ENCODE data around the gene PSMD3.

PSMD3 gene

DNA sequence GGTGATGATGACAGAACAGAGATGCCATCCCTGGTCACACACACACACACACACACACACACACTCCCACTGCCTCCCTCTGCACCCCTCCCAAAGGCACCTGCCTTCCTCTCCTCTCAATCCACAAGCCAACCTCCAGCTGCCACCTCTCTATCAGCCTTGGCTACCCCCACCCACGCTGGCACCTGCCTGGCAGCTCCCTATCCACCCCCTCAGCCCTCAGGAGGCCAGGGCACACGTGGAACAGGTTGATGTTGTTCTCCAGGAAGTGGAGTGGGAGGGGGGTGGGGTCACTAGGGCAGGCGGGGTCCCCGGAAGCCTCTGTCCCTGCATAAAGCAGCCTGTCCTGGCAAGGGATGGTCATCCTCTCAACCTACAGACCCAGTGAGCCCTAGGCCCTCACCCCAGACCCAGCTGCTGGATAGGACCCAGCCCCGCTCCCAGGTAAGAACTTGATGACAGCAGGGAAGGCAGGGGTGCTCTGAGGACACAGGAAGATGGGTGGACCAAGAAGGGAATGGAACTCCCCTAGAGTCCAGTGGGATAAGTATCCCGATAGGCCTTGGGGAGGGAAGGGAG is 17.9 kb upstream of the PSMD3 start, which contains the start of gene GSDMA:
Gene GSDMA, plus strand, starts transcription at position 363 of the 579 bp plus-strand sequence. CDS start 2,684 bp downstream, outside the sequence.
- no peak for DNase-seq

DNA sequence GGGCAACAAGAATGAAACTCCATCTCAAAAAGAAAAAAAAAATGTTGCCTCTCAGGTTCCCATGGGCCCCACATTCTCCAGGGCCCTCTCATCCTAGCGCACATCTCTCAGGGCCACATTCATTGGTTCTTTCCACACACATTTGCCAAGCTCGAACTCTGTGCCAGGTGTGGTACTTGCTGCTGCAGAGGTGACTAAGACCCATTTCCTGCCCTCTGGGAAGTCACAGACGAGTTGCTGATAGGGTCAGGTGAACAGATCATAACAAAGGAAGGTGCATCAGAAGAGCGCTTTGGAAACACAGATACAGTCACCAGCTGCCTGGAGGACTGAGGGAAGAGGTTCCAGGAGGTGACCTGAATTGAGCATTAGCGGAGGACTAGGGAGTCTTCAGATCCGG is 16.8 kb upstream of the PSMD3 start:
- DNase-seq = no peak

DNA sequence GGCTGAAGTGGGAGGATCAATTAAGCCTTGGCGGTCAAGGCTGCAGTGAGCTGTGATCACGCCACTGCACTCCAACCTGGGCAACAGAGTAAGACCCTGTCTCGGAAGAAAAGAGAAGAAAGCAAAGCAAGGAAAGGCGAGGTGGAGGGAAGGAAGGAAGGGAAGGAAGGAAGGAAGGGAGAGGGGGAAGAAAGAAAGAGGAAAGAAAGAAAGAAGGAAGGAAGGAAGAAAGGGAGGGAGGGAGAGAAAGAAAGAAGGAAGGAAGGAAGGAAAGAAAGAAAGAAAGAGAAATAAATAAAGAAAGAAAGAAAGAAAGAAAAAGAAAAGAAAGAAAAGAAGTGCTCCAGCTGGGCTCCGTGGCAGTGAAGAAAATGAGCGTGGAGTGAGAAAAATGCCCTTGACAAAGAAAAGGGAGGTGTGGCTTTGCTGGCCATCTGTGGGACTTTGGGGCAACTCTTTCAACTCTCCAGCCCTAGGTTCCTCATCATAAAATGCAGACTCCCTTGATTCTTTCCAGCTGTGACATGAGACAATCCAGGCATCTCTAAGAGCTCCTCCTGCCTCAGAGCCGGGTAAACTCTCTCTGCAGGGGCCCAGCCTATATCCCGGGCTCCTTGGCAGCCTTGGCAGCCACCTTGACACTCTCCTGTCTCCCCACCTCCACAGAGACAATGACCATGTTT is 15.4 kb upstream of the PSMD3 start:
- no peak for DNase-seq

DNA sequence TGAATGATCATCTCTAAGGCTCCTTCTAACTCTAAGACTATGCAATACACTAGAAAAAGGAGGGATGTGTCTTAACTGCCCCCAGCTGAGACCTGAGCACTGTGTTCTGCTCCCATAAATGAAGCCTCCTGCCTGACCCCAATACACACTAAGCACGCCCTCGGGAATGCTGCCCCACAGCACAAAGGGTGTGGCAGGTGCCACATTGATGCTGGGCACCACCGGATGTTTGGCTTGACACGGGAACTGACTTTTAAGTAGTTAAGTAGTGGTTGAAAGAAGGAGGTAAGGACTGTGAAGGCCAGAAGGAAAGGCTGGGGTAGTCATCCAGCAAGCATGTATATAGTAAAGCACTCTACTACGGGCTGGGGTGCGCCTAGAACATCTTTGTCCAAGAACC is 13.8 kb upstream of the PSMD3 start:
- DNase-seq = no peak

DNA sequence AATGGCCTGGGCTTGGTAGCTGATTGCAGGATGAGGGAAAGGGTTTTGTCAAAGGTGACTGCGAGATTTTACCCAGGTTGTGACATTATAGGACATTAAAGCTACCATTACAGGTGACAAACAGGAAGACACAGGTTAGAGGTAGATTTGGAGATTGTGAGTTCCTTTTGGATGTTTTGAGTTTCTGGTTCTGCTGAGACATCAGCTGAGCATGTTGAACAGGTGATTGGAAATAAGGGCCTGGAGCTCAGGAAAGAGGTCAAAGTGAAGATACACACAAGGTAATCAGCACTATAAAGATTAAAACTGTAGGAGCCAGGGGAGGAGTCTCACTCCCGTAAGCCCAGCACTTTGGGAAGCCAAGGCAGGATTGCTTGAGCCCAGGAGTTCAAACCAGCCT is 11.8 kb upstream of the PSMD3 start:
- no peak for DNase-seq

DNA sequence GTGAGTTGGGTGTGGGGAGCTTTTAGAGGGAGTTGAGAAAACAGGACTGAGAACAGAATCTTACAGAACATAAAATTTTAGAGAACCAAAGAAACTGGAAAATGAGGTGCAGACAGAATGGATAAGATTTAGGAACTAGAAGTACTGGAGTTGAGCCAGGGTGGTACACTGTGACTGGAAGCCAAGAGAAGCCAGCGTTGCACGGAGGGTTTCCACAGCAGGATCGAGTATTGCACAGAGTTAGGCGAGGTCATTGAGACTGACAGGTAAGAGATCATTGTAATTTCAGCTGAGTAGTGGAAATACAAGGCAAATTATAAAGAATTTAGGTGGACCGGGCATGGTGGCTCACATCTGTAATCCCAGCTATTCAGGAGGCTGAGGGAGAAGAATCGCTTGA is 11.2 kb upstream of the PSMD3 start:
- no peak for DNase-seq

DNA sequence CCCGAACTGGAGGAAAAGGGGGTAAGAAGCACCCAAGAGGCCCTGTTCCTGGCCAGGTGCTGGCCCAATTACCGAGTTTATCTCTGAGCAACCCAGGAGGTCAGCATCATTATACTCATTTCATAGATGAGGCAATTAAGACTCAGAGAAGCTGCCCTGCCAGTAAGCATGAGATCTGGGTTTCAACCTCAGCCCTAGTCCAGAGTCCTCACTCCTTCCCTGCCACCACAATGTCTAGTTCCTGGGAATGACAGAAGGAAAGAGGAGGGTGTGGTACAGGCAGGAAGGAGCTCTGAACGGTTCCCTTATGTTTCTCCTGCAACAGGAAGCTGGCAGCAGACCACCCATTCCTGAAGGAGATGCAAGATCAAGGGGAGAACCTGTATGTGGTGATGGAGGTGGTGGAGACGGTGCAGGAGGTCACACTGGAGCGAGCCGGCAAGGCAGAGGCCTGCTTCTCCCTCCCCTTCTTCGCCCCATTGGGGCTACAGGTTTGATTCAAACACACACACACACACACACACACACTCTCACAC is 10.4 kb upstream of the PSMD3 start:
- DNase-seq = no peak

DNA sequence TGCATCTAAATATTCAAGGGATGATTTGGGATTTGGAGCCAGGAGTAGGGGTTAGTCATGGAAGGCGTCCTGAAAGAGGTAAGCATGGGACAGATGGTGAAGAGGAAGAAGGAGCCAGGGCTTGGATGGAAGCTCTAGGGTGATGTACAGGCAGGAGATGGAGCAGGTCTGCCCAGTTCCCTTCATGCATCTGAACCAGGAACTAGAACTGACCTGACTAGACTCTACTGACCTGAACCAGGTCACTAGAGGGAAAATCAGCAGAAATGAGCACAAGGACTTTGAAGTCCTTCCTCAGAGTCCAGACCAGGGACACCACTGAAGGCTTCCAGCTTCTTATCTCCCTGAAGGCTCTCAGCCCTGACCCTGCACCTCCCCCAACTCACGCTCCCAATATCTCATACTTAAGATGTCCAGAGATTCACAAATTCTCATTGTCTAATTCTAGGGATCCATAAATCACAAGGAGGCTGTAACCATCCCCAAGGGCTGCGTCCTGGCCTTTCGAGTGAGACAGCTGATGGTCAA is 9.5 kb upstream of the PSMD3 start:
- DNase-seq = no peak

DNA sequence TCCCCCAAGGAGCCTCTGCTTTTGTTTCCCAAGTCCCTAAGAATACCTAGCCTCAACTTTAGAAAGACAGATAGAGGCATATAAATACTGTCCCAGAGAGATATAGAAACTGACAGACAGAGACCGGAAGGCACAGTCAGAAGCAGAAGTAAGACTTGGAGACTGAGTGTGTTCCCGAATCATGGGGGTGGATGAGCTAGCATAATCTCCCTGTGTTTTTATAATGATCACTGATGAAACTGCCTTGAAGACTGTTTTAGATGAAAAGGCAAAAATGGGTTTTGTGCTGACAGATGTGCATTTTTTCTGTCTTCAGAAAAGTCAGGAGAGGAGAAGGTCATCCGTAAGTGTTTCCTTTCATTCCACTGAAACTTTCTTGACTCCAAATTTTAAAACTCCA is 8.3 kb upstream of the PSMD3 start:
- DNase-seq = no peak

DNA sequence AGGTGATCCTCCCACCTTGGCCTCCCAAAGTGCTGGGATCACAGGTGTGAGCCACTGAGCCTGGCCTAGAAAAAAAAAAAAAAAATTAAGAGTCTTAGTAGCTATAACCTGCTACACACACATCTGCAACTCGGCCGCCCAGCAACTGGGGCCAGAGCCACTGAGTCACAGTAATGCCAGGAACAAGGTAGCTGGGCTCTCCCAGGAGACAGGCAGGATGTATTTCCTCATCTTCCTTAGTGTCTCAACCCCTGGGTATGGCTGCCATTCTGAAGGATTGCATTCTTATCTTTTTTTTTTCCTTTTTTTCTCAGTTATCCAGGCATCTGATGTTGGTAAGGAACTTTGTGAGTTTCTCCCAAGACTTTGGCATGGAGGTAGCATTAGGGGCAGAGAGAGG is 7.1 kb upstream of the PSMD3 start:
- no peak for DNase-seq

DNA sequence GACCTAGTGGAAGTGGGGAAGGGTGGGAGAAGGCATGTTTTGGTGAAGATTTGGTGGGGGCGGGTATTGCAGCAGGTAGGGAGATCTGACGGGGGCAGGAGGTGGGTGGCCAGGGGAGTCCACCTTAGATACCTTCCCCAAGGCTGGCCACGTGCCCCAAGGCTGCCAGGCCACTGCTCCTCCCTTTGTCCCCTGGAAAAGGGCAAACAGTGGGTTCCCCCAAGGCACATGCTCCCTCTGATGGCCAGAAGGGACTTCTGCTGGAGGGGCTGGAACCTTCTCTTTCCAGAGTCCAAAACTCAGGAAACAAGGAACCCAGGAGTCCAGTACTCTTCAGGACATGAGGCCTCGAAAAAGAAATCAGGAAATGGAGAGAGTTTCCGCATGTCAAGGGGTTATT is 6.2 kb upstream of the PSMD3 start:
- no peak for DNase-seq

DNA sequence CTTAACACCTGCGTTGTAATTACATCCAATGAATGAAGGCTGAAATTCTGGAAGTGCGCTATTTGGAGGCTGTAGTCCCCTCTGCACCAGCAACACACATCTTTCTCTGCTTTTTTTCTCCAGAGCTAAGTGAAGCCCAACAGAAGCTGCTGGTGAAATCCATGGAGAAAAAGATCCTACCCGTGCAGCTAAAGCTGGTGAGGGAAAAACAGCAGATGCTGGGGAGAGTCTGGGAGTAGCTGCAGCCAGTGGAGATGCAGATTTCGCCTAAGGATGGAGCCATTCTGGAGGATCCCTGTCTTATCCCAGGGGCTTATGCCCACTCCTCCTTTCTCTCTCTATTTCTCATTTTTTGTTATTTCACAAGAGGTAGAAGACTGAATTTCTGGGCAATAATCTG is 4.8 kb upstream of the PSMD3 start:
- no peak for DNase-seq

DNA sequence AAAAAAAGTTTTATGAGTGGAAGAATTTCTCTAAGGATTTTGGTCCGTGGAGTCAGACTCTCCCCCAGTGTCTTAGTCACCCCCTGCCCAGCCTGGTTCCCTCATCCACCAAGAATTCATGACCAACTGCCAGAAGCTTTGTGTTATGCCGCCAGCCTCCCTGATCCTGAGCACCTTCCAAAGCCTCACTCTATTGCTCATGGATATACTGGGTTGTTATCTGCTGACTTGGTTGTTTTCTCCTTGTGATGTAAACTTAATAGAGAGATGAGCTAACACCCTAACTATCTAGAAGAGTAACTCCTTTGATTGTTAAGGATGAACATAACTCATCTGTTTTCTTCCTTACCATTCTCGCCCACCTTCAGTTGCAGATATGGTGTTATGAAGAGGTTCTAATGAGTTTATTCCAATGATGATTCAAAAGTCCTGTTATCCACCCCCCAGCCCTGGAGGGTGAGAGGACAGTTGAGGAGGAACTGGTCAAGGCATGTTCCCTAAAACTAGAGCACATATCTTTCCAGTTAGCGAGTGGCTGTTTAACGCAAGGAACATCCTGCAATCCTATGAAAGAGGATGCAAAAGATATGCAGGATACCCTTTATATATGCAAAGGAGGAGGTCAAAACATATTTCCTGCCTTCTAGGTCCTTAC is 1.5 kb upstream of the PSMD3 start:
- no peak for DNase-seq

DNA sequence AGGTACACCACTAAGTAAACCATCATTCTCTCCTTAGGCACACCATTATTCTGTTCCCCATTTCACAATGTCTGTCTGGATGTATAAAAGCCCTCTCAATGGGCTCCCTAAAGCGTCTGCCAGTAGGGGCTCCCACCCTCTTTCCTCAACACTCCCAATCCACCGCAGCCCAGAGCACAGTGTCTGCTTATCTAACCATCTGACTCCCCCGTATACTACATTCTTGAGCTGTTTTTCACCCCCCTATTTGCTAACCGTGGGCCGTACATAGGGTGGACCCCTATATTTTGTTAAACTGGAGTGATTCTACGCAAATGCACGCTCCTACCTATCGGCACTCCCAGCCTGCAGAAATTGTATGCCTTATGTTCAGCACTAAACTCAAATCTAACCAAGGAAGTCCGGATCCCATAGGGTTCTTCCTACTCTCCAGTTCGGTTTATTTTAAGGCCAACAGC is 685 bp upstream of the PSMD3 start:
- peak; percentile 11 for DNase-seq

DNA sequence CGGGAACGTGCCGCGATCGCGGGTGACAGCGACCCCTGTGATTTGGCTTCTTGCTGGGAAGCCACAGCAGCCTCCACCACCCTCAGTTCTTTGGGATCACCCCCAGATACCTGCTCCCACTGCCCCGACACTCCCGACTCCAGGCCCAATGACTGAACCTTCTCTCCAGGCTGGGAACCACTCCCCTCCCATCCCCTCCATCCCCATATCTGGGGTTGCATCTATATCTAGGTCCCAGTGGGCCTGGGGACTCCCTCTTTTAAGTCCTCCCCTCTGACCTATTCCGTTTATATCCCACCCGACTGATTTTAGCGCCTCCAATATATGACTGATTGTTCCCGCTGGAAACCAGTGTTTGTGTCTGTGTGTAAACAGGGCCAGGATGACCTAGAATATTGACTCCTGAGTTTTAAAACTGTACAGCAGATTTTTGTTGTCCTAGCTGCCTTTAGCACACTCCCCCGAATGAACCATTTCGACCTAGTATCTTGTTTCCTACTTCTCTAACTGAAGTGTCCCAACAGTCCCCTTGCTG is 667 bp downstream of the PSMD3 start:
- no peak for DNase-seq

DNA sequence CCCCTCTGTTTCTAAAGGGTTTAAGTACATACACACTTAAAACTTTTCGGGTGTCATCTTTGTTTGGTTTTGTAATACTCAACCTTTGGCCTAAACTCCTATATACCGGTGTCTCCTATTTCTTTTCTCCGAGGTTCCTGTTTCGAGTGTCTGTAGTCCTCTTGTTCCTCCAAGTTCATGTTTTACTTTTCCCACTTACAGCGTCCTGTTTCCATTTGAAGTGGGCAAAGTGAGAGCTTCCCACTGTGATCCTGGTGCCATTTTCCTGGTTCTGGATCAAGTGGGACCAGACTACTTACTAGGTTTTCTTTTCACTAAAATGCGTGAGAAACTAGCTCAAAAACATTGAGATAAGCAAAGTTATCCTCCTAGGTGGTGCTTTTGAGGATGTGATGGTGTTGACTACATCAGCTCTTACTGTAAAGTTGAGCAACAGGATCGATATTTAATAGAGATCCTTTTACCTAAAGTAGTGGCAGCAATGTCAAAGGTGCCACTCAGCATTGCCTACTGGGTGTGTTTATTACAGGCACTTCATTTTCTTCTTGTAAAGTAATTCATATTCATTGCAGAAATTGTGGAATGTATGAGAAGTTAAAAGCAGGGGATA is 1.3 kb downstream of the PSMD3 start:
- DNase-seq = no peak

DNA sequence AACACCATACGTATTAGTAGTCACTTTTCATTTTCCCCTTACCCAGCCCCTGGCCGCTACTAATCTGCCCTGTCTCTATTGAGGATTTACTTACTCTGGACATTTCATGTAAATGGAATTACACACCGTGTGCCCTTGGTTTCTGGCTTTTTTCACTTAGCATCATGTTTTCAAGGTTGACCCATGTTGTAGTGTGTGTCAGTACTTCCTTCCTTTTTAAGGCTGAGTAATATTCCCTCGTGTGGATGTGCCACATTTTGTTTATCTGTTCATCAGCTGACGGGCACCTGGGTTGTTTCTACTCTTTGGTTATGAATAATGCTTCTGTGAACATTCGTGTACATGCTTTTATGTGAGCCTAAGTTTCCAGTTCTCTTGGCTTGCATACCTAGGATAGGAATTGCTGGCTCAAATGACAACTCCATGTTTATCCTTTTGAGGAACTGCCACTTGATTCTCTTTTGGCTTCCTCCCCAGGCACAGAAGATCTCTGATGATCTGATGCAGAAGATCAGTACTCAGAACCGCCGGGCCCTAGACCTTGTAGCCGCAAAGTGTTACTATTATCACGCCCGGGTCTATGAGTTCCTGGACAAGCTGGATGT is 7.7 kb downstream of the PSMD3 start:
- no peak for DNase-seq

DNA sequence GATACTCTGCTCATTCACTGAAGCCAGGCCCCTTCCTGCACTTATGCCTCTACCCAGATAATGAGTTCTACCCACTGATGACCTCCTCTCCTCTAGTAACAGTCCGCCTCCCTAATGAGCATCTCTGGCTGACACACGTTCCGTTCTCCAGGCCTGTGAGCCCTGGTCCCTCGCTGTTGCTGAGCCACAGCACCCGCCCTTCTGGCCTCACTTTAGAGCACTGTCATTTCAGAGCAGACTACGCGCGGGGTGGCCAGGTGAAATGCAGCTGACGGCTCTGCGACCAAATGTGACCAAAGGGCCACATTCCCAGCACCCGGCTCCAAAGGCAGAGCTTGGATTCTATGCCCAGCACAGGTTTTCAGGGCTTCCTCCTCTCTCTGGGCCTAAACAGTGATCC is 13.8 kb downstream of the PSMD3 start:
- no peak for DNase-seq

DNA sequence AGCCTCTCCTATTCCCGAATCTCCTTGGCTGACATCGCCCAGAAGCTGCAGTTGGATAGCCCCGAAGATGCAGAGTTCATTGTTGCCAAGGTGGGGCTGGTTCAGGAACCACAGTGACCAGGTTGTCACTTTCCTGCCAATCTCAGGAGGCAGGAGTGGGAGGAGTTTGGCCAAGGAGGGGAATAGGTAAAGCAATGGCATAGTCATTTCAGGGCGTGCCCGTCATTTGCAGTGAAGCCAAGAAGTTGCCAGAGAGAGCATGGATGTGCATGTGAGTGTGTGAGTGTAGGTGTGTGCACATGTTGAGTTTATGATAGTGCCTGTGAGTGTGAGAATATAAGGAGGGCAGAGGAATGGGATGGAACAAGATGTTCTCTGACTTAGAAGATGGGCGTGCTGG is 14.8 kb downstream of the PSMD3 start:
- no peak for DNase-seq

DNA sequence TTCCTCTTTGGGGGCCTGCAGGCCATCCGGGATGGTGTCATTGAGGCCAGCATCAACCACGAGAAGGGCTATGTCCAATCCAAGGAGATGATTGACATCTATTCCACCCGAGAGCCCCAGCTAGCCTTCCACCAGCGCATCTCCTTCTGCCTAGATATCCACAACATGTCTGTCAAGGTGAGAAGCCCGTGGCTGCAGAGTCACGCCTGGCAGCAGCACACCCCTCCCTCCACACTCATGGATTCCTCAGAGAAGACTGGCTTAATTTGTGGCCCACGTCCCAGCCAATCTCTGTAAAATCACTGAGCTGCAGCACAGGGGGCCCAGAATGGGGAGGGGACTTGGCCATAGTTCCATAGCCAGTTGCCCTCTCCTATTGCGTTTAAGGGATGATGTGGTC is 15.6 kb downstream of the PSMD3 start:
- DNase-seq = no peak

DNA sequence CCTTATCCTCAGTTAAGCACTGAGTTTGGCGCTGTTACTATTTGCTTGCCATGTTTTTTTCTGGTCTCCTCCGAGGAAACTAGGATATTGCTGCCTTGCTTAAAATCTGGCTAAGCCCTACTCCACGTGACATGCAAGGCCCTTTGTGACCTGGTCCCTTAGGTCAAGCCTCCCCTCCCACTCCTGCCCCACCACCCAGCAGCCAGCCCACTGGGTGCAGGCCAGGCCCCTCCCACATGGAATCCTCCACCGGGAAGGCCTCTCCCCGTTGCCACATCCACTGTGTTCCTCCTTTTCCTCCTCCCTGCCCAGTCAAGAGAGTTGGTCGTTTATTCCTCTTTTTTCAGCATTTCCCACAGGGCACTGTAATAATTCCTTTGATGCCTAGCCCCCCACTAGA is 16.2 kb downstream of the PSMD3 start:
- no peak for DNase-seq

DNA sequence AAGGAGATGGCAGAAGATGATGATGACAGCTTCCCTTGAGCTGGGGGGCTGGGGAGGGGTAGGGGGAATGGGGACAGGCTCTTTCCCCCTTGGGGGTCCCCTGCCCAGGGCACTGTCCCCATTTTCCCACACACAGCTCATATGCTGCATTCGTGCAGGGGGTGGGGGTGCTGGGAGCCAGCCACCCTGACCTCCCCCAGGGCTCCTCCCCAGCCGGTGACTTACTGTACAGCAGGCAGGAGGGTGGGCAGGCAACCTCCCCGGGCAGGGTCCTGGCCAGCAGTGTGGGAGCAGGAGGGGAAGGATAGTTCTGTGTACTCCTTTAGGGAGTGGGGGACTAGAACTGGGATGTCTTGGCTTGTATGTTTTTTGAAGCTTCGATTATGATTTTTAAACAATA is 16.9 kb downstream of the PSMD3 start:
- DNase-seq = no peak

DNA sequence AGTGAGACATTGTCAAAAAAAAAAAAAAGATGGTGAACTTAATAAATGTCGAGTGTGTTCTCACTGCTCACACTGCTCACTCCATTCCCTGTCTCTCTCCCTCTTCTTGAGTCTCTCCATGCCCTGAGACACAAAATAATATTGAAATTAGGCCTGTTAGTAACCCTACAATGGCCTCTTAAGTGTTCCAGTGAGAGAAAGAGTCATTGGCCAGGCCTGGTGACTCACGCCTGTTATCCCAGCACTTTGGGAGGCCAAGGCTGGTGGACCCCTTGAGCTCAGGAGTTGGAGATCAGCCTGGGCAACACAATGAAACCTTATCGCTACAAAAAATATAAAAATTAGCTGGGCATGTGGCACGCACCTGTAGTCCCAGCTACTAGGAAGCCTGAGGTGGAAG is 18.5 kb downstream of the PSMD3 start:
- no peak for DNase-seq

Measured in NCI-H187 treated with DMSO at 0.1 percent for 48 hours (cell line).